ENCODE data around the gene RHPN2. TPM values are rescaled to one million over a fixed set of nuclear protein-coding genes. Genes with fewer than 3 reads are reported as not detected.

RHPN2 gene
- total and polyA plus RNA-seq, 4 donors: 4.0 to 17.5 (median 11.5) TPM

DNA sequence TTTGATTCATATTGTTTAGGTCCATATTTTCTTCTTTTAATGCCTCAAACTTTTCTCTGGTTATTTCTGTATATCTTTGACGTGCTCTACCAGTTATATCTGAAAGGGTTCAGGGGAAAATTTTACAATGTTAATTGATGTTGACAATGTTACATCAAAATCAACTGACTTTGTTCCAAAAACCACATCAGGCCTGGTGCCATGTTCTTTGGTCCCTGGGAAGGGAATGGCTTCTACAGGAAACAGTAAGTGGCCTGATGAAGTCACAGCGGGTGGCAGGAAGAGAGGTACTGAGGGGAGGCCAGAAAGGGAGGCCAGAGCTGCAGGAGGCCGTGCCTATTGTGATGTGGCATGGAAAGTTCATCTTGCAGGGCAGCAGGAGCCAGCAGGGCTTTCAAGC lies 131.1 kb downstream of the RHPN2 start:
- ATAC-seq (ENCODE audit: insufficient read depth, low FRiP score) (no peak), DNase-seq (no peak)
- H3K4me1 ChIP-seq (ENCODE audit: control insufficient read depth in 5 of 5, insufficient read depth in 5 of 5, low read length in 5 of 5): no peaks in the 10 kb centered on the region
- no peaks in the 10 kb centered on the region for H3K27me3 ChIP-seq (ENCODE audit: control insufficient read depth in 3 of 3, insufficient read depth in 3 of 3, low read length in 2 of 3)
- no peak overlapping the region for H3K9ac ChIP-seq (ENCODE audit: insufficient read depth in 1 of 2, low read length in 2 of 2)
- TF ChIP-seq, protein P1, sequence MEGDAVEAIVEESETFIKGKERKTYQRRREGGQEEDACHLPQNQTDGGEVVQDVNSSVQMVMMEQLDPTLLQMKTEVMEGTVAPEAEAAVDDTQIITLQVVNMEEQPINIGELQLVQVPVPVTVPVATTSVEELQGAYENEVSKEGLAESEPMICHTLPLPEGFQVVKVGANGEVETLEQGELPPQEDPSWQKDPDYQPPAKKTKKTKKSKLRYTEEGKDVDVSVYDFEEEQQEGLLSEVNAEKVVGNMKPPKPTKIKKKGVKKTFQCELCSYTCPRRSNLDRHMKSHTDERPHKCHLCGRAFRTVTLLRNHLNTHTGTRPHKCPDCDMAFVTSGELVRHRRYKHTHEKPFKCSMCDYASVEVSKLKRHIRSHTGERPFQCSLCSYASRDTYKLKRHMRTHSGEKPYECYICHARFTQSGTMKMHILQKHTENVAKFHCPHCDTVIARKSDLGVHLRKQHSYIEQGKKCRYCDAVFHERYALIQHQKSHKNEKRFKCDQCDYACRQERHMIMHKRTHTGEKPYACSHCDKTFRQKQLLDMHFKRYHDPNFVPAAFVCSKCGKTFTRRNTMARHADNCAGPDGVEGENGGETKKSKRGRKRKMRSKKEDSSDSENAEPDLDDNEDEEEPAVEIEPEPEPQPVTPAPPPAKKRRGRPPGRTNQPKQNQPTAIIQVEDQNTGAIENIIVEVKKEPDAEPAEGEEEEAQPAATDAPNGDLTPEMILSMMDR (IDR thresholded peaks at IDR 0.05; ENCODE audit: control extremely low read depth, extremely low read depth): no peak
- 97 to 99% methylated on average over 3 of the region's 3 CpGs for WGBS, 2 donors
- H3K27ac ChIP-seq (ENCODE audit: low read depth in 1 of 2, low read length in 1 of 2): no peak overlapping the region
- peaks cover 0 to under 1% (median 0%) of the 10 kb centered on the region in 4 donors for H3K9me3 ChIP-seq (ENCODE audit: control insufficient read depth in 4 of 4, insufficient read depth in 3 of 4, low read length in 3 of 4)
- no peak overlapping the region for H3K4me3 ChIP-seq
- peaks cover 16 to 35% (median 30%) of the 10 kb centered on the region in 4 donors for H3K36me3 ChIP-seq (ENCODE audit: control insufficient read depth in 4 of 4, insufficient read depth in 4 of 4, low read length in 4 of 4)

DNA sequence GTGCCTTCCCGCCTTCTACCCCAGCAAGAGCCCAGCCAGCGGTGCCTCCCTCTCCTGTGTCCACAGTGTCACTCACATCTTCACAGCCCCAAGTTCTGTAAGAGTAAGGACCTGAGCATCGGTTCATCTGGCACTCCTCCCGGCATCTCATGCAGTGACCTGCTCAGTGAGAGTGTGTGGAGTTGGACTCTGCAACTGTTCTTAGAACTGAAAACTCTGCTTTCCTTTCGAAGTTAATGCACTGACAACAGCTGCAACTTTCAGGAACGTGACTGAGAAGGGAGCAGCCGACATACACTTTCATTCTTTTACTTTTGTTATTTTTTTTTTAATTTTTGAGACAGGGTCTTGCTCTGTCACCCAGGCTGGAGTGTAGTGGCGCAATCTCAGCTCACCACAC lies 134.1 kb downstream of the RHPN2 start:
- 97 to 98% methylated on average over 8 of the region's 8 CpGs for WGBS, 2 donors

DNA sequence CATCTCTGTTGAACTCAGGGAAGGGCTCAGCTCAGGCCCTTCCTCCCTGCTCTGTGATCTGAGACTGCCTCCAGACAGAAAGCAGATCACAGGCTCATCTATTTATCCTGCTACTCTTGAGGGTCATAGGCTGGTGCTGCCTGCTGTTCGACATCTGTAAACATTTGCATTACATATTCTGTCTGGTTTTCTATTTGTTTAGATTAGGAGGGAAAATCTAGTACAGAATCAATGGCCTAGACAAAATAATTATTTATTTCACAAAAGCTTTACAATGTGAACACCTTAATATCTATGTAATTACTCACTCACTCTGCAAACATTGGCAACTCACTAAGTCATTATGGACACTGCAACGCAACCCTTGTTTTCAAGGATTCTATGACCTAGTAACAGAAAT lies 135.9 kb downstream of the RHPN2 start:
- no peak for ATAC-seq (ENCODE audit: insufficient read depth, low FRiP score)
- no peaks in the 10 kb centered on the region for H3K4me1 ChIP-seq (ENCODE audit: control insufficient read depth in 5 of 5, insufficient read depth in 5 of 5, low read length in 5 of 5)
- H3K9me3 ChIP-seq (ENCODE audit: control insufficient read depth in 4 of 4, insufficient read depth in 3 of 4, low read length in 3 of 4): peaks cover 0 to 3% (median 0%) of the 10 kb centered on the region in 4 donors
- 91 to 97% methylated on average over 2 of the region's 2 CpGs for WGBS, 2 donors
- no peak overlapping the region for H3K27ac ChIP-seq (ENCODE audit: low read depth in 1 of 2, low read length in 1 of 2)
- H3K9ac ChIP-seq (ENCODE audit: insufficient read depth in 1 of 2, low read length in 2 of 2): no peak overlapping the region
- no peak for DNase-seq
- no peak overlapping the region for H3K4me3 ChIP-seq
- TF ChIP-seq, protein P1 (IDR thresholded peaks at IDR 0.05; ENCODE audit: control extremely low read depth, extremely low read depth): no peak
- no peaks in the 10 kb centered on the region for H3K27me3 ChIP-seq (ENCODE audit: control insufficient read depth in 3 of 3, insufficient read depth in 3 of 3, low read length in 2 of 3)
- H3K36me3 ChIP-seq (ENCODE audit: control insufficient read depth in 4 of 4, insufficient read depth in 4 of 4, low read length in 4 of 4): peaks cover 20 to 48% (median 28%) of the 10 kb centered on the region in 4 donors

More for the DNA sequence above, 134.1 kb downstream of the RHPN2 start:
- no peak for DNase-seq
- H3K36me3 ChIP-seq (ENCODE audit: control insufficient read depth in 4 of 4, insufficient read depth in 4 of 4, low read length in 4 of 4): peaks cover 17 to 41% (median 26%) of the 10 kb centered on the region in 4 donors
- TF ChIP-seq, protein P1 (IDR thresholded peaks at IDR 0.05; ENCODE audit: control extremely low read depth, extremely low read depth): no peak
- no peak for ATAC-seq (ENCODE audit: insufficient read depth, low FRiP score)
- H3K27ac ChIP-seq (ENCODE audit: low read depth in 1 of 2, low read length in 1 of 2): no peak overlapping the region
- H3K4me3 ChIP-seq: no peak overlapping the region
- peaks cover 0 to 3% (median 0%) of the 10 kb centered on the region in 4 donors for H3K9me3 ChIP-seq (ENCODE audit: control insufficient read depth in 4 of 4, insufficient read depth in 3 of 4, low read length in 3 of 4)
- H3K9ac ChIP-seq (ENCODE audit: insufficient read depth in 1 of 2, low read length in 2 of 2): no peak overlapping the region
- H3K27me3 ChIP-seq (ENCODE audit: control insufficient read depth in 3 of 3, insufficient read depth in 3 of 3, low read length in 2 of 3): no peaks in the 10 kb centered on the region
- no peaks in the 10 kb centered on the region for H3K4me1 ChIP-seq (ENCODE audit: control insufficient read depth in 5 of 5, insufficient read depth in 5 of 5, low read length in 5 of 5)

Small RNAs within 50 kb of the gene (small RNA-seq; reads per million reads assigned to genes)
- not detected for gene AC008521.1 (ENCODE audit: low replicate concordance)
- gene AC008521.2 (ENCODE audit: low replicate concordance): not detected

Other genes starting within 250 kb of the RHPN2 start
- gene SLC7A9, start 195.1 kb downstream of the RHPN2 start, total RNA-seq: under 1 TPM; 0.21 to 0.37 TPM
- under 1 TPM; 0.06 to 0.35 TPM for gene SLC7A9, start 195.1 kb downstream of the RHPN2 start, polyA plus RNA-seq
- gene CEP89, start 92.9 kb downstream of the RHPN2 start, total RNA-seq: 10 to 100 TPM; 16.7 to 18.7 TPM
- gene CEP89, start 92.9 kb downstream of the RHPN2 start, polyA plus RNA-seq: 10 to 100 TPM in 1 of 2 donors, 1 to 10 TPM in 1; 8.7 to 11.2 TPM
- gene FAAP24, start 92.6 kb downstream of the RHPN2 start, total RNA-seq: 1 to 10 TPM; 1.2 to 2.3 TPM
- gene FAAP24, start 92.6 kb downstream of the RHPN2 start, polyA plus RNA-seq: 1 to 10 TPM in 1 of 2 donors, under 1 TPM in 1; 0.59 to 1.8 TPM
- gene GPATCH1, start 16.3 kb upstream of the RHPN2 start, total RNA-seq: 10 to 100 TPM in 1 of 2 donors, 1 to 10 TPM in 1; 7.0 to 12.3 TPM
- 1 to 10 TPM; 3.8 to 5.0 TPM for gene GPATCH1, start 16.3 kb upstream of the RHPN2 start, polyA plus RNA-seq
- gene WDR88, start 67.2 kb upstream of the RHPN2 start, total RNA-seq: not detected
- gene WDR88, start 67.2 kb upstream of the RHPN2 start, polyA plus RNA-seq: not detected
- 10 to 100 TPM; 16.4 to 18.2 TPM for gene LRP3, start 129.4 kb upstream of the RHPN2 start, total RNA-seq
- gene LRP3, start 129.4 kb upstream of the RHPN2 start, polyA plus RNA-seq: 10 to 100 TPM; 10.6 to 12.9 TPM
- gene SLC7A10, start 161.0 kb upstream of the RHPN2 start, total RNA-seq: under 1 TPM; 0.21 to 0.71 TPM
- gene SLC7A10, start 161.0 kb upstream of the RHPN2 start, polyA plus RNA-seq: under 1 TPM; 0.02 to 0.10 TPM
- 10 to 100 TPM; 51.3 to 71.0 TPM for gene CEBPA, start 237.6 kb upstream of the RHPN2 start, total RNA-seq
- 10 to 100 TPM; 20.4 to 93.8 TPM for gene CEBPA, start 237.6 kb upstream of the RHPN2 start, polyA plus RNA-seq